Activated T-helper 17 cell treated with anti-CD3 and anti-CD28 coated beads, Interleukin-2, amount 50 U/mL, for 72 hours (primary cell): Measurements from ENCODE around the gene SERPINA1. TPM values are rescaled to one million over a fixed set of nuclear protein-coding genes. Genes with fewer than 3 reads are reported as not detected.

Source experiments
- ATAC-seq: fragments of 150-1000 bp; cut with Tn5 transposase; replicated peaks from 2 replicates; pipeline ENCODE4 v1.10.0; 2021; ENCODE audit warnings: mild to moderate bottlenecking, moderate library complexity
- H3K27ac Mint-ChIP-seq: one replicate; pipeline ENCODE4 v1.8.0; 2022; ENCODE audit warnings: mixed read lengths
- H3K27me3 Mint-ChIP-seq: one replicate; pipeline ENCODE4 v1.8.0; 2022; ENCODE audit warnings: mixed read lengths
- H3K36me3 Mint-ChIP-seq: one replicate; pipeline ENCODE4 v1.8.0; 2022; ENCODE audit warnings: low read depth, mild to moderate bottlenecking, mixed read lengths
- H3K4me1 Mint-ChIP-seq: one replicate; pipeline ENCODE4 v1.8.0; 2022; ENCODE audit warnings: mixed read lengths
- H3K4me3 Mint-ChIP-seq: one replicate; pipeline ENCODE4 v1.8.0; 2022; ENCODE audit warnings: mild to moderate bottlenecking, mixed read lengths
- H3K9me3 Mint-ChIP-seq: one replicate; pipeline ENCODE4 v1.8.0; 2022; ENCODE audit warnings: mixed read lengths
- total RNA-seq, 2 donors: library from RNA; stranded (reverse); gene quantifications; one replicate each; pipeline ENCODE4 v1.2.3, GENCODE V29; 2022

SERPINA1 gene
- total RNA-seq, 2 donors from 2014 or later: 1.3 to 160 TPM

- peaks cover 49% of the 10 kb centered on the region for H3K4me1 Mint-ChIP-seq
These were observed 45.0 kb downstream of the SERPINA1 start for GRCh38 chr14:94343238-94344005.

DNA sequence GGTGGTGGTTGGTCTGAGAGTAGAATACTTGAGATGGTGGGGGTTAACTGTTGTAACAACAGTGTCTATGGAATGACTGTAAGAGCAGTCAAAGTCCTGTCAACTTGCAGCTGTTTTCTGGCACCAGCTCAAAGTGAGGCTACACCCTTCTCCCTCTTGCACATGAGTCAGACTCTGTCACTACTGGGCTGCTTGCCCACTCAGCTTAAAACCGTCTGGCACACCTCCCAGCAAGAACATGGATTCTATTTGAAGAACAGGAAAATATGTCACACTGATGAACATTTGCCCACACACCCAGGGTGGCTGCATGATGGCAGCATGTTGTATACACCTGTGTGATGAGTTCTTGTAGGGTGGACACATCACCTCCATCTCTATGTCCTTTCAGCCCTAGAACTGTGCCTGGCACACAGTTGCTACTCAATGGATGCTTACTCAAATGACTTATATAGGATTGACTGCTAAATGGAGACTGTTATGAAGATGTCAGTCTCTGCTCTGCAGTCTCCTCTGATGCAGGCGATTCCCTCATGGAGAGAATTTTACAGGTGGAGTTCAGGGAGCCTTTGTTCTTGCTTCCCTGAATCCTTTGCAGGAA lies 46.0 kb downstream of the SERPINA1 start:
- peaks cover 5% of the 10 kb centered on the region for H3K36me3 Mint-ChIP-seq
- no peaks in the 10 kb centered on the region for H3K27me3 Mint-ChIP-seq
- peaks cover 26% of the 10 kb centered on the region for H3K9me3 Mint-ChIP-seq
- H3K4me3 Mint-ChIP-seq: peak overlapping the region; percentile 72
- H3K27ac Mint-ChIP-seq: peak overlapping the region; percentile 94
- ATAC-seq: peak; percentile 70
- H3K4me1 Mint-ChIP-seq: peaks cover 56% of the 10 kb centered on the region

More at GRCh38 chr14:94343238-94344005, 45.0 kb downstream of the SERPINA1 start:
- Mint-ChIP-seq H3K4me3 (peak overlapping the region; percentile 72), H3K27ac (peak overlapping the region; percentile 94), H3K27me3 (no peaks in the 10 kb centered on the region), H3K9me3 (peaks cover 20% of the 10 kb centered on the region), H3K36me3 (no peaks in the 10 kb centered on the region)
- no peak for ATAC-seq

DNA sequence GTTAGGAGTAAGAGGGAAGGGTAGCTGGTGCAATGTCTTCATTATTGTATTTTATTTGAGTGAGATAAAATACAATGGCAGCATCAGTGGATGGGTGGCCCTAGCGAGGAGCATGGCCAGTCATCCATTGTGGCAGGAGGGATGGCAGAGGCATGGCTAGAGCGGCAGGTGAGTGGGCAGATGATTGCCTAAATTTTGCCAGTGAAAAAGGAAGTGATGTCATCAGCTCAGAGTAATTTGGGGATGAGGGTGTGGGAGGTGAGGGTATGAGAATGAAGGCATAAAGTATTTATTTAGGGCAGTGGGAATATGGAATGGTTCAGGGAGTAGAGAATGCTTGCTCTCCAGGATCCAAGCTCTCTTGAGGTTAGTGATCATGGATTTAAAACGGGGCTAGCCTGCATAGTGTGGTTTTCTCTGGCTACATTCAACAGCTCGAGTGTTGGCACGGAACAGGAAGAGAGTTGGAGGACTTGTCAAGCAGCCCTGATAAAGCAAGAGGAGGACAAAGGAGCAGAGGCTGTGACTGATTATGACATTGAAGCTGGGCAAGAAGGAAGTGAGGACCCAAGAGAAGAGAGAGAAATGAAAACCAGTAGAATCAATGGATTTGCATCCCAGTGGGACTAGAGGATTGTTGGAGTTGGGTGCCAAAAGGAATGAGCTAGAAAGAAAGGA lies 46.6 kb downstream of the SERPINA1 start:
- Mint-ChIP-seq H3K36me3 (peaks cover 5% of the 10 kb centered on the region), H3K27me3 (no peaks in the 10 kb centered on the region), H3K27ac (peak overlapping the region; percentile 94), H3K4me1 (peaks cover 55% of the 10 kb centered on the region), H3K9me3 (peaks cover 28% of the 10 kb centered on the region), H3K4me3 (peak overlapping the region; percentile 72)
- ATAC-seq: peak; percentile 27

- Mint-ChIP-seq H3K36me3 (peaks cover 5% of the 10 kb centered on the region), H3K27me3 (no peaks in the 10 kb centered on the region), H3K9me3 (peaks cover 28% of the 10 kb centered on the region), H3K4me1 (peaks cover 50% of the 10 kb centered on the region), H3K27ac (peak overlapping the region; percentile 94), H3K4me3 (peak overlapping the region; percentile 72)
- no peak for ATAC-seq
These were observed 47.9 kb downstream of the SERPINA1 start for GRCh38 chr14:94340533-94340932.

GRCh38 chr14:94338023-94338422 lies 50.4 kb downstream of the SERPINA1 start:
- Mint-ChIP-seq H3K4me1 (peaks cover 37% of the 10 kb centered on the region), H3K36me3 (peaks cover 5% of the 10 kb centered on the region), H3K9me3 (peaks cover 28% of the 10 kb centered on the region), H3K27me3 (no peaks in the 10 kb centered on the region), H3K27ac (peak overlapping the region; percentile 95), H3K4me3 (peak overlapping the region; percentile 74)
- peak; percentile 16 for ATAC-seq

GRCh38 chr14:94337274-94337673 lies 51.1 kb downstream of the SERPINA1 start:
- H3K4me3 Mint-ChIP-seq: peak overlapping the region; percentile 74
- ATAC-seq: peak; percentile 38
- peaks cover 28% of the 10 kb centered on the region for H3K9me3 Mint-ChIP-seq
- H3K27me3 Mint-ChIP-seq: no peaks in the 10 kb centered on the region
- H3K27ac Mint-ChIP-seq: peak overlapping the region; percentile 95
- H3K4me1 Mint-ChIP-seq: peaks cover 33% of the 10 kb centered on the region
- peaks cover 5% of the 10 kb centered on the region for H3K36me3 Mint-ChIP-seq

- H3K4me1 Mint-ChIP-seq: peaks cover 14% of the 10 kb centered on the region
- ATAC-seq: no peak
- no peak overlapping the region for H3K27ac Mint-ChIP-seq
- peaks cover 5% of the 10 kb centered on the region for H3K36me3 Mint-ChIP-seq
- H3K27me3 Mint-ChIP-seq: no peaks in the 10 kb centered on the region
- H3K4me3 Mint-ChIP-seq: no peak overlapping the region
- peaks cover 12% of the 10 kb centered on the region for H3K9me3 Mint-ChIP-seq
These were observed 53.5 kb downstream of the SERPINA1 start for GRCh38 chr14:94334872-94335271.

DNA sequence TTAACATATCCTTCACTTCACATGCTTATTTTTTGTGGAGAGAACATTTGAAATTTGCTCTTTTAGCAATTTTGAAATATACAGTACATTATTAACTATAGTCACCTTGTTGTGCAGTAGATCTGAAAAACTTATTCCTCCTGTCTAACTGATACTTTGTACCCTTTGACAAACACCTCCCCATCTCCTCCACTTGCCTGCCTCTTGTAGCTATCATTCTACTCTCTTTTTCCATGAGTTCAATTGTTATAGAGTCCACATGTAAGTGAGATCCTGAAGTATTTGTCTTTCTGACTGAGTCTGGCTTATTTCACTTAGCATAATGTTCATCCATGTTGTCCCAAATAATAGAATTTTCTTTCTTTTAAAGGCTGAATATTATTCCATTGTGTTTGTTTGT lies 55.8 kb downstream of the SERPINA1 start:
- H3K27me3 Mint-ChIP-seq: no peaks in the 10 kb centered on the region
- no peaks in the 10 kb centered on the region for H3K36me3 Mint-ChIP-seq
- H3K4me3 Mint-ChIP-seq: no peak overlapping the region
- no peak overlapping the region for H3K27ac Mint-ChIP-seq
- ATAC-seq: no peak
- no peaks in the 10 kb centered on the region for H3K4me1 Mint-ChIP-seq
- peaks cover 3% of the 10 kb centered on the region for H3K9me3 Mint-ChIP-seq

DNA sequence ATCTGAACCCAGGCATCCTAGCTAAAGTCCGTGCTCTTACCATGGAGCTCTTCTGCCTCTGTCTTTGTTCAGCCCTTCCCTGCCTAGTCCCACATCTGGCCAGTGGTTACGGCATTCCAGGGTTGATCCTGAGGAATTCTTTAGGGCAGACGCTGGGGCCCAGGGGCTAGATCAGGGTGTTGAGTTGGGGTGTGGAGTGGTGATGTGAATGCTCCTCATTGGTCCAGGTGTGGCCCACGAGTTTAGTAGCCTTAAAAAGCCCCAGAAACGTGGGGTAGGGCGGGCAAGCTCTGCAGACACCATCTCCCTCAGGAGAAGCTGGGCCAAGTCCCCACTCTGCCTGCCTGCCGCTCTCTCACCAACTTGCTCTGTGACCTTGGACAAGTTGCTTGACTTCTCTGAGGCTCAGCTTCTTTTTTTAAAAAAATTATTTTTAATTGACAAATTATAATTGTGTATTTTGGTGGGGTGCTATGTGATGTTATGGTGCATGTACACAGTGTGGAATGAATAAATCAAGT lies 56.3 kb downstream of the SERPINA1 start:
- H3K4me3 Mint-ChIP-seq: no peak overlapping the region
- no peak for ATAC-seq
- no peaks in the 10 kb centered on the region for H3K4me1 Mint-ChIP-seq
- no peak overlapping the region for H3K27ac Mint-ChIP-seq
- no peaks in the 10 kb centered on the region for H3K36me3 Mint-ChIP-seq
- H3K9me3 Mint-ChIP-seq: no peaks in the 10 kb centered on the region
- no peaks in the 10 kb centered on the region for H3K27me3 Mint-ChIP-seq

DNA sequence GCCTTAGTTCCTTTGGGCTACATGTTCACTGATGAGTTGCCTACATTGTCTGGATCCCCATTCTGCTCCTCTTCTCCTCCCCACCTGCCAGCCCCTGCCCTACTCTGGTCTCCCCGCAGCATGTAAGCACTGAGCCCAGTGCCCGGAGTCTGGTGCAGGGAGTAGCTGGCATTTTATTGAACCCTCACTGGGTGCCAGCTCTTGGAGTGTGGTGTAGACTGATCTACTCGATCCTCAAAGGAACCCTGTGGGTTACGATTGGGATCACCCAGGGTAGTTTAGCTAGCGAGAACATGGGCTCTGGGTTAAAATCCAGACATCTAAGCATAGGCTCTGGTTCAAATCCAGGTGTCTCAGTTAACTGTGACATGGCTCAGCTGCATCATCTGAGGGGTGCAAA lies 56.9 kb downstream of the SERPINA1 start:
- Mint-ChIP-seq H3K36me3 (no peaks in the 10 kb centered on the region), H3K4me1 (no peaks in the 10 kb centered on the region), H3K27ac (no peak overlapping the region), H3K27me3 (peaks cover 3% of the 10 kb centered on the region), H3K4me3 (no peak overlapping the region), H3K9me3 (no peaks in the 10 kb centered on the region)
- ATAC-seq: no peak

DNA sequence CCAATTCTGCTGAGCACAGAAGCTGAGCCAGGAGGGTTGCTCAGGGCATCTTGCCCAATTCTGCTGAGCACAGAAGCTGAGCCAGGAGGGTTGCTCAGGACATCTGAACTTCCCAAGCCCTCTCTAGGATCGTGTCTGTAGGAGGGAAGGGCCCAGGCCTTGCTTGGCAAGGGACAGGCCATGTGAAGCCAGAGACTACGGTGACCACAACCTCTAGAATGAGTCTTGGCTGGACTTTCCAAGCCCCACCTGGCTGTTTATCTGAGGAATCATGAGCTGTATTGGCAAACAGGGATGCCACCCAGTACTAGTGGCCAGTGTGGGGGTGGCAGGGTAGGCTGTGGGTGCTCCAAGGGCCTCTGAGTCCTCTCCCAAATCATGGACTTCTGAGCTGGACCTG lies 57.5 kb downstream of the SERPINA1 start:
- ATAC-seq: no peak
- peaks cover 3% of the 10 kb centered on the region for H3K27me3 Mint-ChIP-seq
- H3K36me3 Mint-ChIP-seq: no peaks in the 10 kb centered on the region
- no peak overlapping the region for H3K27ac Mint-ChIP-seq
- no peak overlapping the region for H3K4me3 Mint-ChIP-seq
- no peaks in the 10 kb centered on the region for H3K4me1 Mint-ChIP-seq
- H3K9me3 Mint-ChIP-seq: no peaks in the 10 kb centered on the region

DNA sequence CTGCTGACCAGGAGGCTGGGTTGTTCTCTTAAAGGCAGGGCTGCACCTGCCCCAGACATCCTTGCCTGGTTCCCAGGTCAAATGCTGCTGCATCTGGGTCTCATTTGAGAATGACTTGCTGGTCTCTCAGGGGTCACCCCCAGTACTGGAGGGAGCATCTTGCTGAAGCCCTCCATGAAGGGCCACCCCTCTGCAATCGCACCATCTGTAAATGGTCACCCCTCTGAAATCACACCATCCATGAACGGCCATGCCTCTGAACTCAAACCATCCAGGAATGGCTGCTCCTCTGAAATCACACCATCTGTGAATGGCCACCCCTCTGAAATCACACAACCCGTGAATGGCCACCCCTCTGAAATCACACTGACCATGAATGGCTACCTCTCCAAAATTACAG lies 58.0 kb downstream of the SERPINA1 start:
- Mint-ChIP-seq H3K27ac (no peak overlapping the region), H3K4me3 (no peak overlapping the region), H3K36me3 (no peaks in the 10 kb centered on the region), H3K4me1 (no peaks in the 10 kb centered on the region), H3K9me3 (no peaks in the 10 kb centered on the region), H3K27me3 (peaks cover 3% of the 10 kb centered on the region)
- no peak for ATAC-seq

DNA sequence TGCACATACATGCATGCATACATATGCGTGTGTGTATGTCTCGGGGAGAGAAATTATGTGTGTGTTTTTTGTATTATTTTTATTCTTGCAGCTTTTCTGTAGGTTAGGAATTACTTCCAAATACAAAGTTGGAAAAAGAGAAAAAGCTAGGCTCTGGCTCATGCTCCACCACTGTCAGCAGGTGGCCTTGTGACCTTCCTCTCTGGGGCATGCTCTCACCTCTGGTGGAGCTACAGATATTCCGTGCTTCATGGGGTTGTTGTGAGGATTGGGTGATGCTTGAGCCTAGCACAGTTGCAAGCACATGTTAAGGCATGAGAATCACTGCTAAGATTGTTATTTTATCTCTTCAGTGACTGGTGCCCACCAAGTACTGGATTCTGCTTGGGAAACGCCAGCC lies 58.5 kb downstream of the SERPINA1 start:
- Mint-ChIP-seq H3K36me3 (no peaks in the 10 kb centered on the region), H3K27me3 (peaks cover 3% of the 10 kb centered on the region), H3K4me3 (no peak overlapping the region), H3K4me1 (no peaks in the 10 kb centered on the region), H3K27ac (no peak overlapping the region), H3K9me3 (no peaks in the 10 kb centered on the region)
- no peak for ATAC-seq

GRCh38 chr14:94328196-94328595 lies 60.2 kb downstream of the SERPINA1 start:
- Mint-ChIP-seq H3K4me1 (no peaks in the 10 kb centered on the region), H3K27ac (no peak overlapping the region), H3K9me3 (no peaks in the 10 kb centered on the region), H3K4me3 (no peak overlapping the region), H3K36me3 (no peaks in the 10 kb centered on the region), H3K27me3 (peaks cover 3% of the 10 kb centered on the region)
- ATAC-seq: no peak
